GM23338 (cell line): ENCODE data around the gene AP1S2.

ENCODE experiments used
- CTCF ChIP-seq, 2 experiments: fragments of 200-600 bp in 1 of 2; sonication (generic) in 1 of 2; conservative IDR thresholded peaks; 2 replicates each; pipeline versions ENCODE4 v1.5.1 to v1.6.1; 2016 to 2017; ENCODE audit warnings: antibody characterized with exemption in 2 of 2, low read depth in 2 of 2, mild to moderate bottlenecking in 2 of 2, moderate library complexity in 1 of 2
- EZH2 ChIP-seq: fragments of 200-600 bp; sonication (generic); IDR thresholded peaks from one replicate; pipeline ENCODE4 v1.8.0; 2017; ENCODE audit warnings: antibody characterized with exemption, mild to moderate bottlenecking, low read depth; ENCODE audit not compliant: unreplicated experiment
- EZH2phosphoT487 ChIP-seq: fragments of 200-600 bp; sonication (generic); IDR thresholded peaks from one replicate; pipeline ENCODE4 v1.8.1; 2018; ENCODE audit warnings: antibody characterized with exemption; ENCODE audit not compliant: unreplicated experiment
- POLR2AphosphoS5 ChIP-seq: IDR thresholded peaks from 2 replicates; pipeline ENCODE4 v1.6.1; 2016; ENCODE audit warnings: antibody characterized with exemption, low read depth
- REST ChIP-seq: IDR thresholded peaks from one replicate; pipeline ENCODE4 v1.6.1; 2018; ENCODE audit warnings: antibody characterized with exemption; ENCODE audit not compliant: unreplicated experiment

- TF ChIP-seq CTCF (conservative IDR thresholded peaks at IDR 0.05; ENCODE audit: low read depth in 2 of 2) (no peak), POLR2AphosphoS5 (no peak), REST (no peak), EZH2 (no peak), EZH2phosphoT487 (no peak)
Measured at GRCh38 chrX:15894724-15895123, 40.1 kb upstream of the AP1S2 start.
